ENCODE measurements around the gene UBE2E2.
A peak's percentile ranks its signal among the peaks of the same experiment; 100 is the strongest.

GRCh38 chr3:23202921-23203707 is at the start of gene UBE2E2:
- TF ChIP-seq ZNF416 (CRISPR knock-in tag; IDR thresholded peaks at IDR 0.05) (no peak; the same call in 1 of the 2 replicates), CTCF (IDR thresholded peaks at IDR 0.05) (no peak), CREB1 (CRISPR knock-in tag; IDR thresholded peaks at IDR 0.05) (no peak), NFATC4 (CRISPR knock-in tag; IDR thresholded peaks at IDR 0.05) (no peak), USF2 (CRISPR knock-in tag; IDR thresholded peaks at IDR 0.05) (no peak), NR1H2 (CRISPR knock-in tag; IDR thresholded peaks at IDR 0.05) (no peak), E2F4 (CRISPR knock-in tag; IDR thresholded peaks at IDR 0.05; ENCODE audit: borderline replicate concordance, low read depth) (0 out of 2 replicates have a peak, but pooled peaks have one; percentile 35), ZNF512 (CRISPR knock-in tag; IDR thresholded peaks at IDR 0.05; ENCODE audit: borderline replicate concordance) (no peak), FOXK1 (CRISPR knock-in tag; IDR thresholded peaks at IDR 0.05) (no peak), ATF3 (CRISPR knock-in tag; conservative IDR thresholded peaks at IDR 0.05) (no peak), JUN (CRISPR knock-in tag; IDR thresholded peaks at IDR 0.05) (peak; percentile 43; the same call in 1 of the 2 replicates), NR2C2 (CRISPR knock-in tag; IDR thresholded peaks at IDR 0.05) (no peak)
- TF ChIP-seq, protein P1, sequence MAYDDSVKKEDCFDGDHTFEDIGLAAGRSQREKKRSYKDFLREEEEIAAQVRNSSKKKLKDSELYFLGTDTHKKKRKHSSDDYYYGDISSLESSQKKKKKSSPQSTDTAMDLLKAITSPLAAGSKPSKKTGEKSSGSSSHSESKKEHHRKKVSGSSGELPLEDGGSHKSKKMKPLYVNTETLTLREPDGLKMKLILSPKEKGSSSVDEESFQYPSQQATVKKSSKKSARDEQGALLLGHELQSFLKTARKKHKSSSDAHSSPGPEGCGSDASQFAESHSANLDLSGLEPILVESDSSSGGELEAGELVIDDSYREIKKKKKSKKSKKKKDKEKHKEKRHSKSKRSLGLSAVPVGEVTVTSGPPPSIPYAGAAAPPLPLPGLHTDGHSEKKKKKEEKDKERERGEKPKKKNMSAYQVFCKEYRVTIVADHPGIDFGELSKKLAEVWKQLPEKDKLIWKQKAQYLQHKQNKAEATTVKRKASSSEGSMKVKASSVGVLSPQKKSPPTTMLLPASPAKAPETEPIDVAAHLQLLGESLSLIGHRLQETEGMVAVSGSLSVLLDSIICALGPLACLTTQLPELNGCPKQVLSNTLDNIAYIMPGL (CRISPR knock-in tag; IDR thresholded peaks at IDR 0.05), result peak; percentile 64; the same call in 1 of the 2 replicates
- TF ChIP-seq, protein P2, sequence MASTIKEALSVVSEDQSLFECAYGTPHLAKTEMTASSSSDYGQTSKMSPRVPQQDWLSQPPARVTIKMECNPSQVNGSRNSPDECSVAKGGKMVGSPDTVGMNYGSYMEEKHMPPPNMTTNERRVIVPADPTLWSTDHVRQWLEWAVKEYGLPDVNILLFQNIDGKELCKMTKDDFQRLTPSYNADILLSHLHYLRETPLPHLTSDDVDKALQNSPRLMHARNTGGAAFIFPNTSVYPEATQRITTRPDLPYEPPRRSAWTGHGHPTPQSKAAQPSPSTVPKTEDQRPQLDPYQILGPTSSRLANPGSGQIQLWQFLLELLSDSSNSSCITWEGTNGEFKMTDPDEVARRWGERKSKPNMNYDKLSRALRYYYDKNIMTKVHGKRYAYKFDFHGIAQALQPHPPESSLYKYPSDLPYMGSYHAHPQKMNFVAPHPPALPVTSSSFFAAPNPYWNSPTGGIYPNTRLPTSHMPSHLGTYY (CRISPR knock-in tag; IDR thresholded peaks at IDR 0.05), result no peak

Measured in WTC11 (cell line).